ENCODE results near the gene WWC2. TPM values are rescaled to one million over a fixed set of nuclear protein-coding genes. Genes with fewer than 3 reads are reported as not detected.

WWC2 gene
- total and polyA plus RNA-seq, 2 experiments from 2014 or later, result 50.5 to 74.2 TPM

DNA sequence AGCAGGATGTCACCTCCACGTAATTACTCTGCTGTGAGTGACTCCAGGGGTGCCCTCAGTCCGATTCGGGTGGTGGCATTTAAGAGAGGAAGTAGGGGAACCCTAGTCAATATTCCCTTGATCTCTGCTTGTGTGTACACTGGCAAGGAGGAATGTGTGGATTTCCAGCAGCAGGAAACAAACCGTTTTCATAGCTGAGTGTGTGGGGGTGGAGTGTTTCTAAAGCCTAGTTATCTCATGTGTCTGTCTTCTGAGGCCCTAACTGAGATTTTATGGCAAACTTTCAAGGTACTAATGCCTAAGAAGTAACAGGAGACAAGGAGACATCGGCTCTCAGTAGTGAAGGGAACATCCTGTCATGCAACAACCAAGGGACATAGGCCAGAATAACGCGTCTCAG, 229.8 kb downstream of the WWC2 start (continued):
- TF ChIP-seq EZH2 (IDR thresholded peaks at IDR 0.05; ENCODE audit: low read depth, unreplicated experiment) (no peak), ZNF114 (CRISPR knock-in tag; IDR thresholded peaks at IDR 0.05) (no peak)
- TF ChIP-seq, protein P1, sequence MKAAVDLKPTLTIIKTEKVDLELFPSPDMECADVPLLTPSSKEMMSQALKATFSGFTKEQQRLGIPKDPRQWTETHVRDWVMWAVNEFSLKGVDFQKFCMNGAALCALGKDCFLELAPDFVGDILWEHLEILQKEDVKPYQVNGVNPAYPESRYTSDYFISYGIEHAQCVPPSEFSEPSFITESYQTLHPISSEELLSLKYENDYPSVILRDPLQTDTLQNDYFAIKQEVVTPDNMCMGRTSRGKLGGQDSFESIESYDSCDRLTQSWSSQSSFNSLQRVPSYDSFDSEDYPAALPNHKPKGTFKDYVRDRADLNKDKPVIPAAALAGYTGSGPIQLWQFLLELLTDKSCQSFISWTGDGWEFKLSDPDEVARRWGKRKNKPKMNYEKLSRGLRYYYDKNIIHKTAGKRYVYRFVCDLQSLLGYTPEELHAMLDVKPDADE (IDR thresholded peaks at IDR 0.05), result no peak
- TF ChIP-seq, protein P2, sequence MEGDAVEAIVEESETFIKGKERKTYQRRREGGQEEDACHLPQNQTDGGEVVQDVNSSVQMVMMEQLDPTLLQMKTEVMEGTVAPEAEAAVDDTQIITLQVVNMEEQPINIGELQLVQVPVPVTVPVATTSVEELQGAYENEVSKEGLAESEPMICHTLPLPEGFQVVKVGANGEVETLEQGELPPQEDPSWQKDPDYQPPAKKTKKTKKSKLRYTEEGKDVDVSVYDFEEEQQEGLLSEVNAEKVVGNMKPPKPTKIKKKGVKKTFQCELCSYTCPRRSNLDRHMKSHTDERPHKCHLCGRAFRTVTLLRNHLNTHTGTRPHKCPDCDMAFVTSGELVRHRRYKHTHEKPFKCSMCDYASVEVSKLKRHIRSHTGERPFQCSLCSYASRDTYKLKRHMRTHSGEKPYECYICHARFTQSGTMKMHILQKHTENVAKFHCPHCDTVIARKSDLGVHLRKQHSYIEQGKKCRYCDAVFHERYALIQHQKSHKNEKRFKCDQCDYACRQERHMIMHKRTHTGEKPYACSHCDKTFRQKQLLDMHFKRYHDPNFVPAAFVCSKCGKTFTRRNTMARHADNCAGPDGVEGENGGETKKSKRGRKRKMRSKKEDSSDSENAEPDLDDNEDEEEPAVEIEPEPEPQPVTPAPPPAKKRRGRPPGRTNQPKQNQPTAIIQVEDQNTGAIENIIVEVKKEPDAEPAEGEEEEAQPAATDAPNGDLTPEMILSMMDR (conservative IDR thresholded peaks at IDR 0.05; ENCODE audit: low read depth in 2 of 2), result no peak

- no peaks in the 10 kb centered on the region for H3K4me1 ChIP-seq (ENCODE audit: insufficient read depth)
- no peaks in the 10 kb centered on the region for H3K27me3 ChIP-seq (ENCODE audit: insufficient read depth)
- no peaks in the 10 kb centered on the region for H3K79me2 ChIP-seq (replicated peaks; ENCODE audit: insufficient read depth)
- no peak overlapping the region for H3K4me2 ChIP-seq
- no peak overlapping the region for H3K27ac ChIP-seq (ENCODE audit: low read depth)
- no peaks in the 10 kb centered on the region; the same call in 2 of the 3 replicates for H3K4me1 Mint-ChIP-seq
- peaks cover 12% of the 10 kb centered on the region; the same call in 2 of the 3 replicates for H3K36me3 Mint-ChIP-seq (ENCODE audit: low read depth)
- no peaks in the 10 kb centered on the region for H4K20me1 ChIP-seq (replicated peaks; ENCODE audit: insufficient read depth)
- H3K4me3 ChIP-seq, result no peak overlapping the region
- peaks cover 12% of the 10 kb centered on the region for H3K27me3 Mint-ChIP-seq (ENCODE audit: insufficient read depth, low read depth, poor library complexity)
- no peak overlapping the region for H3K27ac Mint-ChIP-seq
- no peaks in the 10 kb centered on the region for H3K36me3 ChIP-seq (ENCODE audit: insufficient read depth)
- no peaks in the 10 kb centered on the region for H3F3A ChIP-seq (replicated peaks; ENCODE audit: low read depth)
- TF ChIP-seq, protein P1 (IDR thresholded peaks at IDR 0.05), result no peak
- no peak for TF ChIP-seq CREB1 (CRISPR knock-in tag; IDR thresholded peaks at IDR 0.05; ENCODE audit: low read depth)
- no peak for TF ChIP-seq NANOG (IDR thresholded peaks at IDR 0.05; ENCODE audit: borderline replicate concordance)
- no peak for TF ChIP-seq JUNB (IDR thresholded peaks at IDR 0.05; ENCODE audit: unreplicated experiment)
- TF ChIP-seq ZNF331 (CRISPR knock-in tag; IDR thresholded peaks at IDR 0.05; ENCODE audit: low read depth), result no peak
- TF ChIP-seq POLR2AphosphoS5 (IDR thresholded peaks at IDR 0.05; ENCODE audit: low read depth), result no peak
- TF ChIP-seq EZH2phosphoT487 (IDR thresholded peaks at IDR 0.05; ENCODE audit: unreplicated experiment), result no peak
- DNase-seq (ENCODE audit: low spot score) (no peak), ATAC-seq (no peak)
- H3K9me3 Mint-ChIP-seq, result peaks cover 24% of the 10 kb centered on the region
- no peaks in the 10 kb centered on the region for H3K9me2 ChIP-seq (ENCODE audit: insufficient read depth)
- no peak overlapping the region for H3K4me3 Mint-ChIP-seq
- H2AFZ ChIP-seq, result no peak overlapping the region
These were observed 230.2 kb downstream of the WWC2 start for GRCh38 chr4:183329244-183329643.
